ENCODE results near the gene MCU. TPM values are rescaled to one million over a fixed set of nuclear protein-coding genes. Genes with fewer than 3 reads are reported as not detected.

Gene MCU
- total RNA-seq, 2 experiments from 2014 or later, result 17.7 to 19.3 TPM

Small RNAs within 50 kb of the gene (microRNA-seq; reads per million reads assigned to microRNA genes)
- not detected for gene MIR4676 (ENCODE audit: borderline microRNAs expressed, borderline number of aligned reads, borderline replicate concordance)

Other genes with a start within 250 kb of the MCU start
- 10 to 100 TPM; 41.2 to 41.7 TPM for gene MICU1, start 66.1 kb upstream of the MCU start, total RNA-seq
- gene OIT3, start 201.6 kb downstream of the MCU start, total RNA-seq, result not detected